CD4-positive, CD25-positive, alpha-beta regulatory T cell (primary cell): ENCODE measurements around the gene LGALS8. TPM values are rescaled to one million over a fixed set of nuclear protein-coding genes. Genes with fewer than 3 reads are reported as not detected.
"Not testable (repeated sequence)": the region's sequence is repeated elsewhere in the genome, so short reads cannot be mapped to it uniquely, and the experiment has no call there.

Experiments used
- ATAC-seq, 2 donors: fragments of 150-1000 bp; cut with Tn5 transposase; one replicate each; pipeline ENCODE4 v1.10.0; 2021; ENCODE audit warnings: low read depth in 2 of 2, moderate number of reproducible peaks in 2 of 2, moderate library complexity in 1 of 2
- DNase-seq, 3 donors: peaks; one replicate each; pipeline versions ENCODE4 v3.0.0 to v3.0.0-alpha.2; 2012 to 2022; ENCODE audit warnings: mixed read lengths in 1 of 3
- H3K27ac ChIP-seq: one replicate; pipeline ENCODE4 v1.7.0; 2013; ENCODE audit warnings: mild to moderate bottlenecking, low read length; ENCODE audit not compliant: insufficient read depth, poor library complexity, severe bottlenecking
- H3K27me3 ChIP-seq: one replicate; pipeline ENCODE4 v1.7.0; 2013; ENCODE audit warnings: low read length; ENCODE audit not compliant: control insufficient read depth, insufficient read depth
- H3K36me3 ChIP-seq: one replicate; pipeline ENCODE4 v1.7.0; 2013; ENCODE audit warnings: mild to moderate bottlenecking, low read length, moderate library complexity; ENCODE audit not compliant: control insufficient read depth, insufficient read depth
- H3K4me1 ChIP-seq: 2 replicates; pipeline ENCODE4 v1.7.0; 2013; ENCODE audit warnings: mild to moderate bottlenecking, low read length; ENCODE audit not compliant: insufficient read depth, control insufficient read depth, poor library complexity, severe bottlenecking
- H3K4me3 ChIP-seq: one replicate; pipeline ENCODE4 v1.7.0; 2013; ENCODE audit warnings: low read depth, mild to moderate bottlenecking, low read length, moderate library complexity
- H3K9me3 ChIP-seq, 2 experiments: 1 replicate in 1 of 2; 2 replicates in 1 of 2; pipeline ENCODE4 v1.7.0; 2013; ENCODE audit warnings: low read length in 2 of 2, mild to moderate bottlenecking in 1 of 2, moderate library complexity in 1 of 2; ENCODE audit not compliant: control insufficient read depth in 2 of 2
- H3K27ac Mint-ChIP-seq, 3 donors: one replicate each; pipeline ENCODE4 v1.8.0; 2020 to 2022; ENCODE audit warnings: mild to moderate bottlenecking in 3 of 3, mixed read lengths in 3 of 3, moderate library complexity in 2 of 3
- H3K27me3 Mint-ChIP-seq: one replicate; pipeline ENCODE4 v1.8.0; 2022; ENCODE audit warnings: mild to moderate bottlenecking, mixed read lengths
- H3K36me3 Mint-ChIP-seq: one replicate; pipeline ENCODE4 v1.8.0; 2020; ENCODE audit warnings: mixed read lengths
- H3K4me1 Mint-ChIP-seq, 4 donors: one replicate each; pipeline ENCODE4 v1.8.0; 2020 to 2022; ENCODE audit warnings: mixed read lengths in 4 of 4, mild to moderate bottlenecking in 1 of 4
- H3K4me3 Mint-ChIP-seq, 4 donors: one replicate each; pipeline ENCODE4 v1.8.0; 2020 to 2022; ENCODE audit warnings: mild to moderate bottlenecking in 4 of 4, mixed read lengths in 4 of 4, moderate library complexity in 3 of 4
- H3K9me3 Mint-ChIP-seq, 7 donors: one replicate each; pipeline ENCODE4 v1.8.0; 2020 to 2022; ENCODE audit warnings: mixed read lengths in 7 of 7, mild to moderate bottlenecking in 3 of 7, moderate library complexity in 2 of 7
- polyA plus RNA-seq, 4 donors: library from polyadenylated mRNA; unstranded; fragments of 300-500 nt; fragmentation: Illumina TruSeq; gene quantifications; one replicate each; pipeline ENCODE4 v1.2.3, GENCODE V29; 2021
- total RNA-seq: library from RNA; stranded (reverse); gene quantifications from one replicate; pipeline ENCODE4 v1.2.3, GENCODE V29; 2022

Gene LGALS8
- total and polyA plus RNA-seq, 5 donors from 2014 or later: 53.3 to 183 (median 65.8) TPM

DNA sequence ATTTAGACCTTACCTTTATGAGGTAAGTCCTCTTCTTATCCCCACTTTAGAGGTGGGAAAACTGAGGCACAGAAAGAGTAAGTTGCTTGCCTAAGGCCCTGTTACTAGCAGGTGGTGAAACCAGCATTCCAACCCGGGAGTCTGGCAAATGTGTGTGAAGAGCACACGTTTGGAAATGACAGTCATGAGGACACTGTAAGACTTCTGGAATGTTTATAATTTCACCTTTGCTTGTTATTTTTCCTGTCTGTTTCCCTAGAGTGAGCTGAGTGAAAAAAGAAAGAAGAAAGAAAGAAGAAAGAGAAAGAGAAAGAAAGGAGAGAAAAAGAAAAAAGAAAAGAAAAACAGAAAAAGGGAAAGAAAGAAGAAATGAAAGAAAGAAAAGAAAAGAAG is 21.2 kb upstream of the LGALS8 start:
- Histone ChIP-seq H3K36me3 (no peaks in the 10 kb centered on the region), H3K4me1 (peaks cover 5% of the 10 kb centered on the region), H3K4me3 (no peak overlapping the region), H3K9me3 (no peaks in the 10 kb centered on the region), H3K27me3 (no peaks in the 10 kb centered on the region), H3K27ac (no peak overlapping the region)
- ATAC-seq (no peak), DNase-seq (no peak)
- Mint-ChIP-seq H3K36me3 (no peaks in the 10 kb centered on the region), H3K9me3 (peaks cover 0 to 2% (median 0%) of the 10 kb centered on the region in 7 donors), H3K4me1 (peaks cover 0 to 15% (median 8%) of the 10 kb centered on the region in 4 donors), H3K4me3 (peak overlapping the region in 2 of 4 donors; percentile 10 to 47), H3K27ac (peak overlapping the region in 2 of 3 donors; percentile 26 to 78), H3K27me3 (no peaks in the 10 kb centered on the region)

DNA sequence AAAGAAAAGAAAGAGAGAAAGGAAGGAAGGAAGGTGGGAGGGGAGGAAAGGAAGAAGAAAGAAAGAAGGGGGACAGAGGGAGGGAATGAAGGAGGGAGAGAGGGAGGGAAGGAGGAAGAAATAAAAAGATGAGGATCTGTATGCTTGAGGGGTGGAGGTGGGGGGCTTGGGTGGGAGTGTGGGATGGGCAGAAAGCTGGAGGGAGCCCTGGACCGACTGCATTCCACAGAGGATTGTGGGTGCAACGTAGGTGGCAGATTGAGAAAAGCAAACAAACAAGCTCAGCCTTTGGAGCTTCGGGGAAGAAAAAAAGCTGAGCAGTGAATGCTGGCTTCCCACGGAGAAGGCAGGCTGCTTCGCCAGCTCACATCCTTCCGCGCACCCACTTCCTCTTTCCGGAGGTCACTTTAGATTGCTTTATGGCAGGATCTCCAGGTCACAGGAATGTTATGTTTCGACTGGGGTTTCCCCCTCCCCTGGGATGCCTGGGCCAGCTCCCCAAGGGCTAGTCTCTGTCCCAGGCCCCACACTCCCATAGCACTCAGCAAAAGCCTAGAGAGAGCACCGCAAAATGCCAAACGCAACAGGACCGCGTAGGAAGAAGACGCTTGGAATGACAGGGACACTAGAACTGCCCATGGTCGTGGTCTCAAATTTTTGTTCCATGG is 20.7 kb upstream of the LGALS8 start:
- Histone ChIP-seq H3K27ac (no peak overlapping the region), H3K36me3 (no peaks in the 10 kb centered on the region), H3K4me3 (peak overlapping the region; percentile 13), H3K27me3 (no peaks in the 10 kb centered on the region), H3K9me3 (no peaks in the 10 kb centered on the region), H3K4me1 (peaks cover 5% of the 10 kb centered on the region)
- ATAC-seq (no peak), DNase-seq (no peak)
- Mint-ChIP-seq H3K36me3 (no peaks in the 10 kb centered on the region), H3K27ac (peak overlapping the region in 2 of 3 donors; percentile 26 to 78), H3K4me1 (peaks cover 0 to 13% (median 8%) of the 10 kb centered on the region in 4 donors), H3K9me3 (peaks cover 0 to 2% (median 0%) of the 10 kb centered on the region in 7 donors), H3K27me3 (no peaks in the 10 kb centered on the region), H3K4me3 (peak overlapping the region in 2 of 4 donors; percentile 47 to 63)

DNA sequence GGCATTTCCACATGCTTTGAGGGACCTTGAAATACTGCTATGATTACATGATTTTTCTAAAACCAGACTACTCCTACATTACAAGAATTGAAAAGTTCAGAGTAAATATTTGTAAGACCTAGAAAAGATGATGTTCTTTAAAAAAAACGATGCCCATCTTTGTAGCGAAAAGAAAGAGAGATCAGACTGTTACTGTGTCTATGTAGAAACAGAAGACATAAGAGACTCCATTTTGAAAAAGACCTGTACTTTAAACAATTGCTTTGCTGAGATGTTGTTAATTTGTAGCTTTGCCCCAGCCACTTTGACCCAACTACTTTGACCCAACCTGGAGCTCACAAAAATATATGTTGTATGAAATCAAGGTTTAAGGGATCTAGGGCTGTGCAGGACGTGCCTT is 19.4 kb upstream of the LGALS8 start:
- not testable (repeated sequence) for ATAC-seq, H3K27ac Mint-ChIP-seq, H3K27ac ChIP-seq, H3K9me3 Mint-ChIP-seq, H3K36me3 Mint-ChIP-seq, H3K27me3 Mint-ChIP-seq, H3K27me3 ChIP-seq, DNase-seq, H3K9me3 ChIP-seq, H3K4me3 ChIP-seq, H3K4me3 Mint-ChIP-seq, H3K36me3 ChIP-seq
- H3K4me1 Mint-ChIP-seq: peaks cover 0 to 24% (median 15%) of the 10 kb centered on the region in 4 donors
- peaks cover 13% of the 10 kb centered on the region for H3K4me1 ChIP-seq

DNA sequence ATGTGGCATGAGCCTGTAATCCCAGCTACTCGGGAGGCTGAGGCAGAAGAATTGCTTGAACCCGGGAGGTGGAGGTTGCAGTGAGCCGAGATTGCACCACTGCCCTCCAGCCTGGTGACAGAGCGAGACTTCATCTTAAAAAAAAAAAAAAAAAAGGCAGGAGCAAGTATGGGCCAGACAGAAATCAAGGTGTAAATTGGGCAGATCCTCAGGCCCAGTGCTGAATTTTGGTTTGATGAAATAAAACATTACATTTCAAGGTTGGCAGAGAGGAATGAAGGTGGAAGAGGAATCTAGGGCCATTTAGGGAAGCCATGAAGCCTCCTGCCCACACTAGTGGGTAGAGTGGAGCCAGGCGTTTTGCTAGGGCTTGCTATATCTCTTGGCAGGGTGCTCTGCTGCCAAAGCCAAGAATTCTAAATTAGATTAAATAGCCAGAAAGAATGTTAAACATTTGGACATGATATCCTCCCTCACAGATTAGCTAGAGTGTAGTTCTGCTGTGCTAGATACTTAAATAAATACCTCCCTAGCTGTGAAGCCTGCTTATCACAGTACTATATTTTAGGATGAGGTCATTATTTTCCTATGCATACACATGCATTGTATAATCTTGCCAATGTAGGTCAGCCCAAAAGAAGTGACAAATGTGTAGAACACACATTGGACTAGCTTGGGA is 16.6 kb upstream of the LGALS8 start:
- Mint-ChIP-seq H3K27ac (peak overlapping the region in 2 of 3 donors; percentile 43 to 44), H3K27me3 (peaks cover 4% of the 10 kb centered on the region), H3K9me3 (no peaks in the 10 kb centered on the region), H3K4me3 (no peak overlapping the region), H3K36me3 (no peaks in the 10 kb centered on the region), H3K4me1 (peaks cover 0 to 34% (median 19%) of the 10 kb centered on the region in 4 donors)
- Histone ChIP-seq H3K4me1 (peaks cover 13% of the 10 kb centered on the region), H3K27me3 (no peaks in the 10 kb centered on the region), H3K4me3 (no peak overlapping the region), H3K27ac (no peak overlapping the region), H3K9me3 (no peaks in the 10 kb centered on the region), H3K36me3 (no peaks in the 10 kb centered on the region)
- no peak for ATAC-seq
- no peak for DNase-seq

DNA sequence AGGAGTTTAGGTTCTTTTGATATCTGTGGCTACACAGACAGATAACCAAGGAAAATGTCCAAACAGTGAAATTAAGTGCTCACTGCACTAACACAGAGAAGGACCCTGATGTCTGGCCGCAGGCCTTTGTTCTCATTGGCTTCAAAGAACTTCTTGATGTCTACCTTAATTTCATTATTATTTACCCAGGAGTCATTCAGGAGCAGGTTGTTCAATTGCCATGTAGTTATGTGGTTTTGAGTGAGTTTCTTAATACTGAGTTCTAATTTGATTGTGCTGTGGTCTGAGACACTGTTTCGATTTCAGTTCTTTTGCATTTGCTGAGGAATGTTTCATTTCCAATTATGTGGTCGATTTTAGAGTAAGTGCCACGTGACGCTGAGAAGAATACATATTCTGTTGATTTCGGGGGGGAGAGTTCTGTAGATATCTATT is 15.2 kb upstream of the LGALS8 start:
- Mint-ChIP-seq H3K4me1 (peaks cover 0 to 22% (median 11%) of the 10 kb centered on the region in 4 donors), H3K36me3 (no peaks in the 10 kb centered on the region), H3K27me3 (peaks cover 4% of the 10 kb centered on the region), H3K27ac (peak overlapping the region in 1 of 3 donors; percentile 2), H3K9me3 (no peaks in the 10 kb centered on the region), H3K4me3 (peak overlapping the region in 2 of 4 donors; percentile 0 to 3)
- Histone ChIP-seq H3K4me1 (peaks cover 8% of the 10 kb centered on the region), H3K36me3 (no peaks in the 10 kb centered on the region), H3K4me3 (peak overlapping the region; percentile 1), H3K9me3 (no peaks in the 10 kb centered on the region), H3K27ac (no peak overlapping the region), H3K27me3 (no peaks in the 10 kb centered on the region)
- peak in 1 of 3 donors; percentile 16 for DNase-seq
- no peak for ATAC-seq

DNA sequence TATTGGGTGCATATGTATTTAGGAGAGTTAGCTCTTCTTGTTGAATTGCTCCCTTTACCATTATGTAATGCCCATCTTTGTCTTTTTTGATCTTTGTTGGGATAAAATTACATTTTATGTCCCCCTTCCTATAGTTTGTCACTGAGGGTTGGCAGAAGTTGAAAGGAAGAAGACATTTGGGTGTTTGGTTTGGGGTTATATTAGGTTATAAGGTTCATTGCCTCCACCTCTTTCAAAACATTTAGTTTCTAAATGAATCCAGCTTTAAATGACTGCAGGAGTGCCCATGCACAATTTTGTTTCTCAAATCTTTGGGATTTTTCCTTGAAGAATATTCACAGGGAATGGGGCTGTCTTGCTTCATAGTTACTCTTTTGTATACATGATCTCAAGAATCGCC is 14.6 kb upstream of the LGALS8 start:
- H3K36me3 Mint-ChIP-seq: no peaks in the 10 kb centered on the region
- no peaks in the 10 kb centered on the region for H3K9me3 Mint-ChIP-seq
- peaks cover 0 to 22% (median 10%) of the 10 kb centered on the region in 4 donors for H3K4me1 Mint-ChIP-seq
- Histone ChIP-seq H3K9me3 (no peaks in the 10 kb centered on the region), H3K27ac (no peak overlapping the region), H3K4me3 (no peak overlapping the region), H3K27me3 (no peaks in the 10 kb centered on the region), H3K36me3 (no peaks in the 10 kb centered on the region), H3K4me1 (peaks cover 8% of the 10 kb centered on the region)
- H3K27ac Mint-ChIP-seq: no peak overlapping the region
- H3K27me3 Mint-ChIP-seq: peaks cover 4% of the 10 kb centered on the region
- no peak for ATAC-seq
- DNase-seq: no peak
- no peak overlapping the region for H3K4me3 Mint-ChIP-seq

DNA sequence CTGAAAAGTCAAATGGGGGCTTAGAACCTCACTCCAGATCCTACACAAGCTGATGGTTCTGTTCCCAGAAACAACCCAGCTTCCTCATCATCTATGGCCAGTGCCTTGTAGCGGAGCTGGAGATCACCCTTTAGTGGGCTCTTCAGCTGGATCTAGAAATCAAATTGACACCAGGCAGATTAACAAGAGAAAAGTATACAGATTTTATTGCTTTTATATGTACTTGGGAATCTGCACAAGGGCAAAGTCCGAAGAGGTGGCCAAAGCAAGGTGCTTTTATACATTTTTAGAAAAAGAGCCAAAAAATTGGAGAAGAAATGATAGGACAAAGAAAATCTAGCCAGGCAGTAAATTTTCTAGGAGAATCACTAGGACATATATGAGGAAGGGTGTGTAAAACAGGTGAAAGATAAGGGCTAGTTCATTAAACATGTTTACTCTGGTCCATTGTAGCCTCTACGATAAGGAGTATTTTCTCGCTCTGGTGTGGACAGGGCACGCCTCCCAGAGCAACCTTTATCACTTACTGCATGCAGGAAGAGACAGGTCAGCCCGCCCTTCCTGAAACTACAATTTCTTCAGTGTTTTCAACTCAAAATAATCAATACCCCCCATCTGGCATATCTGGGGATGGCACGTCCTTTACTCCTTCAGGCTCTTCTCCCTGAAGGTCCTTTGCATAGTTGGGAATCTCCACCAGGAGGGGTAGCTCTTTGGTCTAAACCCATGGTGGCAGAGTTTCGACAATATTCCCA is 14.0 kb upstream of the LGALS8 start:
- no peak for ATAC-seq
- Mint-ChIP-seq H3K27ac (no peak overlapping the region), H3K27me3 (peaks cover 4% of the 10 kb centered on the region), H3K9me3 (no peaks in the 10 kb centered on the region), H3K4me1 (peaks cover 0 to 22% (median 10%) of the 10 kb centered on the region in 4 donors), H3K36me3 (no peaks in the 10 kb centered on the region), H3K4me3 (no peak overlapping the region)
- no peak for DNase-seq
- Histone ChIP-seq H3K27me3 (no peaks in the 10 kb centered on the region), H3K9me3 (no peaks in the 10 kb centered on the region), H3K27ac (no peak overlapping the region), H3K4me3 (no peak overlapping the region), H3K4me1 (peaks cover 8% of the 10 kb centered on the region), H3K36me3 (no peaks in the 10 kb centered on the region)
